Neural cell (in vitro differentiated cells): Measurements from ENCODE around the gene TRPV5.

Source experiments
- CTCF ChIP-seq: fragments of 450-650 bp; IDR thresholded peaks from 2 replicates; pipeline ENCODE4 v1.5.1; 2014; ENCODE audit warnings: antibody characterized with exemption, mild to moderate bottlenecking, moderate library complexity; ENCODE audit not compliant: poor library complexity, severe bottlenecking
- EP300 ChIP-seq: fragments of 450-650 bp; conservative IDR thresholded peaks from 2 replicates; pipeline ENCODE4 v1.6.1; 2014; ENCODE audit warnings: antibody characterized with exemption, mild to moderate bottlenecking, moderate library complexity; ENCODE audit not compliant: poor library complexity, severe bottlenecking
- EZH2 ChIP-seq: fragments of 200-600, 300-800 bp; shearing (Covaris generic), sonication (generic); IDR thresholded peaks from 2 replicates; pipeline ENCODE4 v1.6.1; 2014; ENCODE audit warnings: antibody characterized with exemption, low read length, borderline replicate concordance, mild to moderate bottlenecking; ENCODE audit not compliant: insufficient read depth, poor library complexity, severe bottlenecking
- MXI1 ChIP-seq: fragments of 450-650 bp; conservative IDR thresholded peaks from 2 replicates; pipeline ENCODE4 v1.6.1; 2014; ENCODE audit warnings: antibody characterized with exemption, mild to moderate bottlenecking; ENCODE audit not compliant: poor library complexity, severe bottlenecking
- POLR2AphosphoS5 ChIP-seq: IDR thresholded peaks from 2 replicates; pipeline ENCODE4 v1.6.1; 2012
- RAD21 ChIP-seq: fragments of 450-650 bp; conservative IDR thresholded peaks from 2 replicates; pipeline ENCODE4 v1.6.1; 2014; ENCODE audit warnings: antibody characterized with exemption, mild to moderate bottlenecking, moderate library complexity
- REST ChIP-seq: IDR thresholded peaks from 2 replicates; pipeline ENCODE4 v1.6.1; 2012; ENCODE audit warnings: borderline replicate concordance
- SMC3 ChIP-seq: fragments of 450-650 bp; conservative IDR thresholded peaks from 2 replicates; pipeline ENCODE4 v1.6.1; 2014; ENCODE audit warnings: antibody characterized with exemption, mild to moderate bottlenecking, moderate library complexity; ENCODE audit not compliant: poor library complexity
- TAF1 ChIP-seq: IDR thresholded peaks from 2 replicates; pipeline ENCODE4 v1.6.1; 2012; ENCODE audit warnings: low read depth

- TF ChIP-seq TAF1 (no peak), RAD21 (no peak), CTCF (no peak), REST (no peak), EZH2 (no peak), EP300 (no peak), POLR2AphosphoS5 (no peak), MXI1 (no peak), SMC3 (no peak)
Measured at GRCh38 chr7:142875456-142875855, 58.1 kb downstream of the TRPV5 start.
